ENCODE results near the gene TMEM271. TPM values are rescaled to one million over a fixed set of nuclear protein-coding genes. Genes with fewer than 3 reads are reported as not detected.

The TMEM271 gene, protein sequence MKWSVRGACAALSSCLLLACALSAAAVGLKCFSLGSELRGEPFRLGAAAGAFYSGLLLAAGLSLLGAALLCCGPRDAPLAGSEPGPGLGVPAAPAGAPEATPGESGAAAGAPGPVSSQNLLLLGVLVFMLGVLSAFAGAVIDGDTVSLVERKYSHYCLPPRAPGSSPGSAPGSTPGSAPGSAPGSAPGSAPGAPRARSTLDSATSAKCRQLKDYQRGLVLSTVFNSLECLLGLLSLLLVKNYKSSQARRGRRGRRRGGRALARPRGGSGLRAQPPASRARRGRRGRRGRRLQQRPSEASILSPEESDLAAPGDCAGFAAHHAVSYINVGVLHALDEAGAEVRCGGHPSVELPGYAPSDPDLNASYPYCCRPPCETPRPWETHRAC
- total RNA-seq (2022; extraction: Qiagen RNA extraction): not detected in 5 replicates

DNA sequence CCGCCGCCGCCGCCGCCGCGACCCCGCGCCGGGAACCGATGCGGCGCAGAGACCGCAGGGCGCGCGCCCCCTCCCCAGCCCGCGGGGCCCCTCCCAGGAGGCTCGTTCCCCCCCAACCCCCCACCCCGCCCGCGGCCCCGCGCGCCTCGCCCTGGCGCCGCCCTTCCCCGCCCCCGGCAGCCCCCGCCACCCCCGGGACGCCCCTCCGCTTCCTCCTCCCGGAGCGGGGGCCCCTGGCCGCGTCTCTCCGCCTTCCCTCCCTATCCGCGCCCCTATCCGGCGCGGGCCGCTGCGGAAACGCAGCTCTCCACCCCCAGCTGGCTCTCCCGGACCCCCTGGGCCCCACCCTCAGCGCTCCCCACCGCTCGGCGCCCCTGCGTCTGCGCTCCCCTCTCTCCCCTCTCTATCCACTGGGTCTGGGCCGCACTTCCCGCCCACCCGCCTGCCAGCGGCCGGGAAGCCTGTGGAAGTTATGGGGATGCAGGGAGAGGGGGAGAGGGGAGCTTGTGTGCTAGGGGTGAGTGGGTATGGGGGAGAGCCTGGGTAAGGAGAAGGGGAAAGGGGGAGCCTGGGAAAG lies at the start of gene TMEM271:
TSS of gene TMEM271 (minus strand) at position 51 of the 577 bp plus-strand sequence. CDS start 233 bp downstream, outside the sequence.

DNA sequence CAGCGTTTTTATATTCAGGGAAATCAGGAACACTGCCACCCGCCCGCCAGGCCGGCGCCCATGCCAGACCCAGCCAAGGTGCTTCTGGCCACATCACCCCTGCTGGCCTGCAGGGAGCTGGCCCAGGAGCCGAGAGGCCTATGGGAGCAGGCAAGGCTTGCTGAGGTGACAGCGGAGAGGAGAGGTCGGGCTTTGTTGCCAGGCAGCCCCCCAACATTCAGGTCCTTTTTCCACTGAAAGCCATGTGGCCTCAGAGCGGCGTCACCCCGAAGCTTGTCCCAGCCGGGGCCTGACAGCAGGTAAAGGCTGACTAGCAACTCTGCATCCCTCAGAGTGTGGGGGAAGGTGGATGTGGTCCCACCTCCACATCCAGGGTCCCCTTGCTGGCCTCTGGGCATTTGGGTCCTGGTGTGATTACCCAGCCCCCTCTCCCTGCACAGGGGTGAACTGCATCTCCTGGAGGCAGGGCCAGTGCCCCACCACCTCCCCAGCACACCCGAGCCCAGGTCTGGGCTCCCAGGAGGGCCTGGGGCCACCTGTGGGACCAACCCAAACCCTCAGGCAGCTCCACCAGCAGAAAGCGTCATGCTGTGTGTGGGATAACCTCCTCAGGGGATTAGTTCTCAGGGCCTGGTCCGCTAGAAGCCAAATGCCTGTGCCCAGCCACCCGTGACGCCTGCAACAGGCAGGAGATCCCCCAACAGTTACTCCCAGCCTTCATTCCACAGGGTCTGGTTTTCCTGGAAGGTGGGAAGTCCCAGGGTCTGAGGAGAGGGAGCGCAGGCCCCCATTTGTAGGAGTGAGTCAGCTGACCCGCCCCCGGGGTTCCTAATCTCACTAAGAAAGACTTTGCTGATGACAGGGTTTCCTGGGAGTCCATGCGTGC lies 48.9 kb upstream of the TMEM271 start, which contains the start of gene PDE6B:
TSS of gene PDE6B (plus strand) at position 869 of the 886 bp plus-strand sequence. CDS start 54 bp downstream, outside the sequence.

Other genes starting within 250 kb of the TMEM271 start
- 1.4 to 3.2 TPM (median 2.4 TPM) in 5 replicates for gene ZNF141, start 238.5 kb downstream of the TMEM271 start, total RNA-seq (2022; extraction: Qiagen RNA extraction)
- gene ZNF721, start 77.1 kb downstream of the TMEM271 start, total RNA-seq (2022; extraction: Qiagen RNA extraction): 12.7 to 20.9 TPM (median 13.9 TPM) in 5 replicates
- 19.0 to 24.5 TPM (median 23.4 TPM) in 5 replicates for gene PIGG, start 77.1 kb downstream of the TMEM271 start, total RNA-seq (2022; extraction: Qiagen RNA extraction)
- not detected in 5 replicates for gene PDE6B, start 49.3 kb upstream of the TMEM271 start, total RNA-seq (2022; extraction: Qiagen RNA extraction)
- 356 to 387 TPM (median 381 TPM) in 5 replicates for gene ATP5ME, start 98.0 kb upstream of the TMEM271 start, total RNA-seq (2022; extraction: Qiagen RNA extraction)
- 8.7 to 14.1 TPM (median 12.8 TPM) in 5 replicates for gene MYL5, start 98.2 kb upstream of the TMEM271 start, total RNA-seq (2022; extraction: Qiagen RNA extraction)
- gene SLC49A3, start 112.9 kb upstream of the TMEM271 start, total RNA-seq (2022; extraction: Qiagen RNA extraction): 0.13 to 0.31 TPM (median 0.18 TPM) in 5 replicates
- 15.3 to 21.6 TPM (median 20.1 TPM) in 5 replicates for gene PCGF3, start 129.5 kb upstream of the TMEM271 start, total RNA-seq (2022; extraction: Qiagen RNA extraction)
- 0.51 to 0.70 TPM (median 0.64 TPM) in 5 replicates for gene CPLX1, start 249.8 kb upstream of the TMEM271 start, total RNA-seq (2022; extraction: Qiagen RNA extraction)

All from A549 treated with AZD2906 at 1 μM for 4 hours (cell line).